ENCODE measurements around the gene EID2. TPM values are rescaled to one million over a fixed set of nuclear protein-coding genes. Genes with fewer than 3 reads are reported as not detected.
A peak's percentile ranks its signal among the peaks of the same experiment; 100 is the strongest.

Gene EID2
- total and polyA plus RNA-seq, 2 of the 13 experiments (the other 11 are each of a cell fraction or from before 2014, with no cell fraction given) = 3.7 to 14.1 TPM

DNA sequence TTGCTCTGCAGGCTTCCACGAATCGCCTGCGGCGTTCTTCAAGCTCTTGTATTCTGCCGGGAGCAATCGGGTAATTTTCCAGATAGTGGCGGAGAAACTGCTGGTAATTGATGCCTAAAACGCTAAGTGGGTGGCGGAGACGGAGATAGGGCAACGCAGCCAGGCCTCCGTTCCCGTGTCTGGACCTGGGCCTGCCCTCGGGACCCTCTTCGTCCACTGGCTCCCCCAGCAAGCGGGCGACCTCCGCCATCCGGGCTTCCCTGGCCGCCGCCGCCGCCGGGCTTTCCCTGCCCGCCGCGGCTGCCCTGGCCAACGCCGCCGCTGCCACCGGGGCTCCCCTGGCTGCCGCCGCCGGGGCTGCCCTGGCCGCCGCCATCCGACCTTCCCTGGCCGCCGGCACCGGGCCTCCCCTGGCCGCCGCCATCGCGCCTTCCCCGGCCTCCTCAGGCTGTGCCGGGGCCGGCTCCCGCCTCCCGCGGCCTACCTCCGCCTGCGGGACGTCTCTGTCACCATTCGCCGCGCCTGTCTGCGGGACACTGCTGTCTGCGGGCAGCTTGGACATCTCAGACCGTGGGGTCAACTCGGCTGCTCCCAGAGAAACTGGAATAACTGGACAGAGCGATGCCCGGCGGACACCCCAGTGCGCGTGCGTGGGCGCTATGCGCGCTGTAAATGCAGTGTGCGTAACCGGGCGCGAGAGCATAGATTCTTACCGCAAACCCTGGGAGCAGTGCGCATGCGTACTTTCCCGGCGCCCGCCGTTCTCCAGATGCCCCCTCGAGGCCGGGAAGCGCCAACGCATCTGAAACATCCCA lies at the start of gene EID2 (continued):
- TF ChIP-seq, protein P1, sequence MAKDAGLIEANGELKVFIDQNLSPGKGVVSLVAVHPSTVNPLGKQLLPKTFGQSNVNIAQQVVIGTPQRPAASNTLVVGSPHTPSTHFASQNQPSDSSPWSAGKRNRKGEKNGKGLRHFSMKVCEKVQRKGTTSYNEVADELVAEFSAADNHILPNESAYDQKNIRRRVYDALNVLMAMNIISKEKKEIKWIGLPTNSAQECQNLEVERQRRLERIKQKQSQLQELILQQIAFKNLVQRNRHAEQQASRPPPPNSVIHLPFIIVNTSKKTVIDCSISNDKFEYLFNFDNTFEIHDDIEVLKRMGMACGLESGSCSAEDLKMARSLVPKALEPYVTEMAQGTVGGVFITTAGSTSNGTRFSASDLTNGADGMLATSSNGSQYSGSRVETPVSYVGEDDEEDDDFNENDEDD (CRISPR knock-in tag; IDR thresholded peaks at IDR 0.05; ENCODE audit: borderline replicate concordance) = peak; percentile 64; the same call in 1 of the 2 replicates
- TF ChIP-seq JUN (CRISPR knock-in tag; IDR thresholded peaks at IDR 0.05) (no peak), KLF9 (CRISPR knock-in tag; IDR thresholded peaks at IDR 0.05; ENCODE audit: low read depth) (no peak), MAFG (CRISPR knock-in tag; IDR thresholded peaks at IDR 0.05) (no peak), ZNF678 (CRISPR knock-in tag; IDR thresholded peaks at IDR 0.05) (no peak), PHB2 (IDR thresholded peaks at IDR 0.05; ENCODE audit: partially characterized antibody) (no peak), MAFF (IDR thresholded peaks at IDR 0.05; ENCODE audit: low read depth, low read length) (no peak), KAT7 (CRISPR knock-in tag; IDR thresholded peaks at IDR 0.05; ENCODE audit: borderline replicate concordance) (no peak; the same call in 1 of the 2 replicates), SP5 (CRISPR knock-in tag; IDR thresholded peaks at IDR 0.05; ENCODE audit: borderline replicate concordance, low read depth) (no peak), ATF7-NPFF (CRISPR knock-in tag; IDR thresholded peaks at IDR 0.05; ENCODE audit: low read depth) (no peak), ZNF572 (CRISPR knock-in tag; IDR thresholded peaks at IDR 0.05) (no peak), ATF7 (IDR thresholded peaks at IDR 0.05) (no peak), ATF7 (CRISPR knock-in tag; IDR thresholded peaks at IDR 0.05) (no peak)
- TF ChIP-seq, protein P2, sequence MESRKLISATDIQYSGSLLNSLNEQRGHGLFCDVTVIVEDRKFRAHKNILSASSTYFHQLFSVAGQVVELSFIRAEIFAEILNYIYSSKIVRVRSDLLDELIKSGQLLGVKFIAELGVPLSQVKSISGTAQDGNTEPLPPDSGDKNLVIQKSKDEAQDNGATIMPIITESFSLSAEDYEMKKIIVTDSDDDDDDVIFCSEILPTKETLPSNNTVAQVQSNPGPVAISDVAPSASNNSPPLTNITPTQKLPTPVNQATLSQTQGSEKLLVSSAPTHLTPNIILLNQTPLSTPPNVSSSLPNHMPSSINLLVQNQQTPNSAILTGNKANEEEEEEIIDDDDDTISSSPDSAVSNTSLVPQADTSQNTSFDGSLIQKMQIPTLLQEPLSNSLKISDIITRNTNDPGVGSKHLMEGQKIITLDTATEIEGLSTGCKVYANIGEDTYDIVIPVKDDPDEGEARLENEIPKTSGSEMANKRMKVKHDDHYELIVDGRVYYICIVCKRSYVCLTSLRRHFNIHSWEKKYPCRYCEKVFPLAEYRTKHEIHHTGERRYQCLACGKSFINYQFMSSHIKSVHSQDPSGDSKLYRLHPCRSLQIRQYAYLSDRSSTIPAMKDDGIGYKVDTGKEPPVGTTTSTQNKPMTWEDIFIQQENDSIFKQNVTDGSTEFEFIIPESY (CRISPR knock-in tag; IDR thresholded peaks at IDR 0.05) = no peak
- TF ChIP-seq, protein P3, sequence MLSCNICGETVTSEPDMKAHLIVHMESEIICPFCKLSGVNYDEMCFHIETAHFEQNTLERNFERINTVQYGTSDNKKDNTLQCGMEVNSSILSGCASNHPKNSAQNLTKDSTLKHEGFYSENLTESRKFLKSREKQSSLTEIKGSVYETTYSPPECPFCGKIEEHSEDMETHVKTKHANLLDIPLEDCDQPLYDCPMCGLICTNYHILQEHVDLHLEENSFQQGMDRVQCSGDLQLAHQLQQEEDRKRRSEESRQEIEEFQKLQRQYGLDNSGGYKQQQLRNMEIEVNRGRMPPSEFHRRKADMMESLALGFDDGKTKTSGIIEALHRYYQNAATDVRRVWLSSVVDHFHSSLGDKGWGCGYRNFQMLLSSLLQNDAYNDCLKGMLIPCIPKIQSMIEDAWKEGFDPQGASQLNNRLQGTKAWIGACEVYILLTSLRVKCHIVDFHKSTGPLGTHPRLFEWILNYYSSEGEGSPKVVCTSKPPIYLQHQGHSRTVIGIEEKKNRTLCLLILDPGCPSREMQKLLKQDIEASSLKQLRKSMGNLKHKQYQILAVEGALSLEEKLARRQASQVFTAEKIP (CRISPR knock-in tag; IDR thresholded peaks at IDR 0.05; ENCODE audit: borderline replicate concordance) = no peak
- TF ChIP-seq, protein P4, sequence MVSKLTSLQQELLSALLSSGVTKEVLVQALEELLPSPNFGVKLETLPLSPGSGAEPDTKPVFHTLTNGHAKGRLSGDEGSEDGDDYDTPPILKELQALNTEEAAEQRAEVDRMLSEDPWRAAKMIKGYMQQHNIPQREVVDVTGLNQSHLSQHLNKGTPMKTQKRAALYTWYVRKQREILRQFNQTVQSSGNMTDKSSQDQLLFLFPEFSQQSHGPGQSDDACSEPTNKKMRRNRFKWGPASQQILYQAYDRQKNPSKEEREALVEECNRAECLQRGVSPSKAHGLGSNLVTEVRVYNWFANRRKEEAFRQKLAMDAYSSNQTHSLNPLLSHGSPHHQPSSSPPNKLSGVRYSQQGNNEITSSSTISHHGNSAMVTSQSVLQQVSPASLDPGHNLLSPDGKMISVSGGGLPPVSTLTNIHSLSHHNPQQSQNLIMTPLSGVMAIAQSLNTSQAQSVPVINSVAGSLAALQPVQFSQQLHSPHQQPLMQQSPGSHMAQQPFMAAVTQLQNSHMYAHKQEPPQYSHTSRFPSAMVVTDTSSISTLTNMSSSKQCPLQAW (CRISPR knock-in tag; IDR thresholded peaks at IDR 0.05) = peak; percentile 71; the same call in 1 of the 2 replicates
- TF ChIP-seq, protein P5, sequence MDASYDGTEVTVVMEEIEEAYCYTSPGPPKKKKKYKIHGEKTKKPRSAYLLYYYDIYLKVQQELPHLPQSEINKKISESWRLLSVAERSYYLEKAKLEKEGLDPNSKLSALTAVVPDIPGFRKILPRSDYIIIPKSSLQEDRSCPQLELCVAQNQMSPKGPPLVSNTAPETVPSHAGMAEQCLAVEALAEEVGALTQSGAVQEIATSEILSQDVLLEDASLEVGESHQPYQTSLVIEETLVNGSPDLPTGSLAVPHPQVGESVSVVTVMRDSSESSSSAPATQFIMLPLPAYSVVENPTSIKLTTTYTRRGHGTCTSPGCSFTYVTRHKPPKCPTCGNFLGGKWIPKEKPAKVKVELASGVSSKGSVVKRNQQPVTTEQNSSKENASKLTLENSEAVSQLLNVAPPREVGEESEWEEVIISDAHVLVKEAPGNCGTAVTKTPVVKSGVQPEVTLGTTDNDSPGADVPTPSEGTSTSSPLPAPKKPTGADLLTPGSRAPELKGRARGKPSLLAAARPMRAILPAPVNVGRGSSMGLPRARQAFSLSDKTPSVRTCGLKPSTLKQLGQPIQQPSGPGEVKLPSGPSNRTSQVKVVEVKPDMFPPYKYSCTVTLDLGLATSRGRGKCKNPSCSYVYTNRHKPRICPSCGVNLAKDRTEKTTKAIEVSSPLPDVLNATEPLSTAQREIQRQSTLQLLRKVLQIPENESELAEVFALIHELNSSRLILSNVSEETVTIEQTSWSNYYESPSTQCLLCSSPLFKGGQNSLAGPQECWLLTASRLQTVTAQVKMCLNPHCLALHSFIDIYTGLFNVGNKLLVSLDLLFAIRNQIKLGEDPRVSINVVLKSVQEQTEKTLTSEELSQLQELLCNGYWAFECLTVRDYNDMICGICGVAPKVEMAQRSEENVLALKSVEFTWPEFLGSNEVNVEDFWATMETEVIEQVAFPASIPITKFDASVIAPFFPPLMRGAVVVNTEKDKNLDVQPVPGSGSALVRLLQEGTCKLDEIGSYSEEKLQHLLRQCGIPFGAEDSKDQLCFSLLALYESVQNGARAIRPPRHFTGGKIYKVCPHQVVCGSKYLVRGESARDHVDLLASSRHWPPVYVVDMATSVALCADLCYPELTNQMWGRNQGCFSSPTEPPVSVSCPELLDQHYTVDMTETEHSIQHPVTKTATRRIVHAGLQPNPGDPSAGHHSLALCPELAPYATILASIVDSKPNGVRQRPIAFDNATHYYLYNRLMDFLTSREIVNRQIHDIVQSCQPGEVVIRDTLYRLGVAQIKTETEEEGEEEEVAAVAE (CRISPR knock-in tag; IDR thresholded peaks at IDR 0.05; ENCODE audit: borderline replicate concordance) = no peak

Measured in HepG2 (cell line).